GM08714 (cell line): ENCODE results near the gene ADAMTS17.

Source experiments
- H3K4me3 ChIP-seq: fragments of 200-500 bp; sonication (Bioruptor generic); 2 replicates; pipeline ENCODE4 v1.5.1; 2014; ENCODE audit warnings: mild to moderate bottlenecking, low read length, inconsistent platforms
- ZNF274 ChIP-seq: IDR thresholded peaks from 2 replicates; pipeline ENCODE4 v1.6.1; 2012; ENCODE audit warnings: mild to moderate bottlenecking, low read depth, low read length

Gene ADAMTS17

GRCh38 chr15:100032358-100033085 is 309.3 kb downstream of the ADAMTS17 start:
- H3K4me3 ChIP-seq = no peak overlapping the region
- no peak for TF ChIP-seq ZNF274

GRCh38 chr15:100031665-100032357 is 310.0 kb downstream of the ADAMTS17 start:
- no peak for TF ChIP-seq ZNF274
- no peak overlapping the region for H3K4me3 ChIP-seq

DNA sequence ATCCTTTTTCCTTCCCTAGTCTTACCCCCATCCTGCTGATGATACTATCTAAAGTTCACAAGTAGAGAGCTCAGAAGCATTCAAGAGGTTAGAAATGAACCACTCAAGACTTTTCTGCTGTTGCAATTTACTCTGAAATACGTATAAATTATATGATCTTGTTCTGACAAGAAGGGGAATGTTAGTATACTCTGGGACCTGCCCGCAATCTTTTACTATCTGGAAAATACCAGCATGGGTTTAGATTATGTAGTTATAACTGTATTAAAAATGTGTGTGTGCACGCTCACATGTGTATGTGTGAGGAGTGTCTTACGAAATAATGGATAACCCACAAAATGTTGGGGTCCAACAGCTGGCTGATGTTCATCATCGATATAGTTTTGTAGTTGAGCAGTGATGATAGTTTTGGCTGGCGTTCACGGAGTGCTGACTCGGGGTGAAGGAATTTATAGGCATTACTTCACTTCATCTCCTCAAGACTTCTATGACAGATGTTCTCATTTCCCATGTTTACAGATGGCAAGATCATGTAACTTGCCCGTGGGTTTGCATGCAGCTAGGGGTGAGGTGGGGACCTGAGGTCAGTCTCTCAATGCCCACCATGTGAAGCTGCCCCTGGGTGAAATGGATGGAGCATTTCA is 311.1 kb downstream of the ADAMTS17 start:
- no peak overlapping the region for H3K4me3 ChIP-seq
- TF ChIP-seq ZNF274 = no peak

DNA sequence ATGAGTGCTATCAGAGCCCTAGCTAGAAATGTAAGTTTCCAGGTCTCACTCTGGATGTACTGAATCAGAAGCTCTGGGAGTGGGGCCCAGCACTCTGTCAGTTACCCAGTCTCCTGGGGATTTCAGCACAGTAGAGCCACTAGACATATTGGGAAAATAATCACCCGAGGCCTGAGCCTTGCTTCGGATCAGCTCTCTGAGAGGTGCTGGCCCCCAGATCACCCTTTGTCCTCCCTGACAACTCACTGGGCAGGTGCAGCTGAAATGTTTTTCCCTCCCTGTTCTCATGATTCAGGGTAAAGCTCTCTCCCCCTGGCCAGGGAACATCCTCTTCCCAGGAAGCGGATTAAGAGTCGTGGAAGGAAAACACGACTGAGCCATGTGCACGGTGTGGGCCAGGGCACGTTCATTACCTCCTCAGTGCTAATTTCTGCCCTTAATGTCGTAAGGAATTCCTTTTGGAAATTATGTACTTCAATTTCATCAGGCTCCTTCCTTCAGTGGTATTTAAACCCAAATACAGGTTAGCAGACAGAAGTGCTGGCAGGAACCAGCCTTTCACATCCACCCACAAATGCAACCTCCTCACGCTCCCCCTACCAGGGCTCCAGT is 311.8 kb downstream of the ADAMTS17 start:
- no peak overlapping the region for H3K4me3 ChIP-seq
- no peak for TF ChIP-seq ZNF274

DNA sequence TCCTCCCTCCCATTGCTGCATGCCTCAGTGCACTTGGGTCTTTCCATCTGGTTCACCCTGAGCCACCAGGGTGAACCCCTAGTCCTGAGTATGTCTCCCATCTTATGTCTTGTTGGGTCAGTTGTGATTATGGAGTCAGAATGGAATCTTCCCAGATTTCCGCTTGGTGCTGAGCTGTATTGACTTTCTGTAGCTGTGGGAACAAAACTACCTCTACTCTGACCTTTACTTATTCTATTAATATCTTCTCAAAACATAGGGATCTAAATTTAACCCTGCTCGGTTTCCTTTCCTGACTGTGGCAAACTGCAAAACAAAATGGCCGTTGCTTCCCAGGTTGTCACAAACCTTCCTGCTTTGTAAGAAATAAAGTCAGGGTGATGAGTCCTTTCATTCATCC is 312.7 kb downstream of the ADAMTS17 start:
- no peak for TF ChIP-seq ZNF274
- H3K4me3 ChIP-seq = no peak overlapping the region

DNA sequence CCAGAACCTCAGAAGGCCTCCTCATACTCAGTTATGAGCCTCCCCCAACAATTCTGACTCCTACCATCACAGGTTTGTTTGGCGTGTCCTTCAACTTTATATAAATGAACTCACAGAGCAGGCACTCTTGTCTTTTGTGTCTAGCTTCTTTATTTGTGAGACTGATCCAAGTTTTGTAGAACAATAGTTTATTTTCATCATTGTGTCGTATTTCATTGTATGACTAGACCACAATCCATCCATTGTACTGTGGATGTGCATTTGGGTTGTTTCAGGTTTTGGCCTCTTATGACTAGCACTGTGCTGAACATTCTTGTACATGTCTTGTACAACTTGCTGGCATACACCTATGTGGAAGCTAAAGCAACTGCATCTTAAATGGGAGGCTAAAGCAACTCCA is 315.7 kb downstream of the ADAMTS17 start:
- TF ChIP-seq ZNF274 = no peak
- H3K4me3 ChIP-seq = no peak overlapping the region

- no peak overlapping the region for H3K4me3 ChIP-seq
- TF ChIP-seq ZNF274 = no peak
These were observed 319.0 kb downstream of the ADAMTS17 start for GRCh38 chr15:100022806-100023205.

- TF ChIP-seq ZNF274 = no peak
These were observed 319.4 kb downstream of the ADAMTS17 start for GRCh38 chr15:100022391-100022790.

GRCh38 chr15:100021653-100022052 is 320.1 kb downstream of the ADAMTS17 start:
- no peak overlapping the region for H3K4me3 ChIP-seq
- no peak for TF ChIP-seq ZNF274

More at GRCh38 chr15:100022391-100022790, 319.4 kb downstream of the ADAMTS17 start:
- H3K4me3 ChIP-seq = no peak overlapping the region

GRCh38 chr15:100020614-100021013 is 321.2 kb downstream of the ADAMTS17 start:
- no peak overlapping the region for H3K4me3 ChIP-seq
- no peak for TF ChIP-seq ZNF274

DNA sequence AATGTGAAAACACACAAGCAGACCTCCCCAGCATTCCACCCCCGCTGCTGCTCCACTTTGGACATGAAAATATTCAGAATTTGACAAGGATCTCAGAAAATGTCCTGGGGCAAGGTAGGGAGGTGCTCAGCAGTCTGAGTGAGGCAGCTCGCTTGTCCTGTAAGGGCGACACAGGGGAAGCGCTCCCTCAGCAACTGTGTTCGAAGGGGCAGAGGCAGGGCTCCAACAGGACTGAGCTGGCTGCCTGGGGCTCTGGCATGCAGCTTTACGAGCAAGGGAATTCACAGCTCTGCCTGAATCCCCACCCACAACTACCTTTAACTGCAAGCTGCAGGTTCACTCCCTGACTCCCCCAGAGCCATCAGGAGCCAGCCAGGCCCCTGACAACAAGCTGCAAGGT is 321.6 kb downstream of the ADAMTS17 start:
- TF ChIP-seq ZNF274 = no peak

DNA sequence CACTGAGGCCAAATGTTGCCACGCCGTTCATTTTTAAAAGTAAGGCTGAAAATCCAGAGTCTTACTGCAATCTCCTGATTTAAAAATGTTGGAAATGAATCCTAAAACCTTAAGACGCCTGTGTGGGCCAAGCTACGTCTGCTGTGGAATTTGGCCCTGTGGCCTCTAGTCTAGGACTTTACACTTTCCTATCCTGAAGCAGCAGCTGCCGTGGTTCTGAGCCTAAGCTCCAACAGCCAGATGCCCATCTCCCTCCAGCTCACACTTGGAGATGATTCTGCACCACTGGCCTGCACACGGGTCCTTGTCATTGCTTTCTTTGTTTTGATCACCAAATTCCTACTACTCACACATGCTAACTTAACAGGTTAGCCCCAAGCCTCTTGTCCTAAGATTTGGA is 322.2 kb downstream of the ADAMTS17 start:
- no peak overlapping the region for H3K4me3 ChIP-seq
- no peak for TF ChIP-seq ZNF274

More for the DNA sequence above, 321.6 kb downstream of the ADAMTS17 start:
- H3K4me3 ChIP-seq = no peak overlapping the region

GRCh38 chr15:100018191-100018590 is 323.6 kb downstream of the ADAMTS17 start:
- no peak overlapping the region for H3K4me3 ChIP-seq
- no peak for TF ChIP-seq ZNF274

GRCh38 chr15:100017140-100017539 is 324.6 kb downstream of the ADAMTS17 start:
- H3K4me3 ChIP-seq = no peak overlapping the region
- TF ChIP-seq ZNF274 = no peak
